Non-pigmented ciliary epithelial cell (primary cell): ENCODE measurements around the gene TSNAXIP1.
"Not testable (repeated sequence)": the region's sequence is repeated elsewhere in the genome, so short reads cannot be mapped to it uniquely, and the experiment has no call there.

ENCODE experiments used
- DNase-seq: peaks from one replicate; pipeline ENCODE4 v3.0.0-alpha.2; 2010; ENCODE audit warnings: low read depth

TSNAXIP1 gene

DNA sequence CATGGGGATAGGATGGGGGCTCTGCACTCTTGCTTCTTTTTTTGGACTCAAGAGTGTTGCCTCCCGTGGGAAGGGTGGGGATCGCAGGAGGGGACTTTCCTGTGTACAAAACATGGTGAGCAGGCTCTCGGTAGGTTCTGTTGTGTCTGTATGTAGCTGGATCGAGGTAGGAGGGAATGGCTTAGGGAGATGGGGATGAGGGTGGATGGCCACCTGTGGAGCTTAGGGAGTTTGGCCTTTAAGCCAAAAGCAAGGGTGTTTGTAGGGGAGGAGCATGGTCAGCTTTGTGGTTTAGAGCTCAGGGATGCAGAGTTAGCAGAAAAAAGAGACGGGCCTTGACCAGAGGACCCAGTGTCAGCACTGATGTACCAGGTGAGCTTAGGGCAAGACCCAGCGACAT lies 55.2 kb downstream of the TSNAXIP1 start:
- no peak for DNase-seq

DNA sequence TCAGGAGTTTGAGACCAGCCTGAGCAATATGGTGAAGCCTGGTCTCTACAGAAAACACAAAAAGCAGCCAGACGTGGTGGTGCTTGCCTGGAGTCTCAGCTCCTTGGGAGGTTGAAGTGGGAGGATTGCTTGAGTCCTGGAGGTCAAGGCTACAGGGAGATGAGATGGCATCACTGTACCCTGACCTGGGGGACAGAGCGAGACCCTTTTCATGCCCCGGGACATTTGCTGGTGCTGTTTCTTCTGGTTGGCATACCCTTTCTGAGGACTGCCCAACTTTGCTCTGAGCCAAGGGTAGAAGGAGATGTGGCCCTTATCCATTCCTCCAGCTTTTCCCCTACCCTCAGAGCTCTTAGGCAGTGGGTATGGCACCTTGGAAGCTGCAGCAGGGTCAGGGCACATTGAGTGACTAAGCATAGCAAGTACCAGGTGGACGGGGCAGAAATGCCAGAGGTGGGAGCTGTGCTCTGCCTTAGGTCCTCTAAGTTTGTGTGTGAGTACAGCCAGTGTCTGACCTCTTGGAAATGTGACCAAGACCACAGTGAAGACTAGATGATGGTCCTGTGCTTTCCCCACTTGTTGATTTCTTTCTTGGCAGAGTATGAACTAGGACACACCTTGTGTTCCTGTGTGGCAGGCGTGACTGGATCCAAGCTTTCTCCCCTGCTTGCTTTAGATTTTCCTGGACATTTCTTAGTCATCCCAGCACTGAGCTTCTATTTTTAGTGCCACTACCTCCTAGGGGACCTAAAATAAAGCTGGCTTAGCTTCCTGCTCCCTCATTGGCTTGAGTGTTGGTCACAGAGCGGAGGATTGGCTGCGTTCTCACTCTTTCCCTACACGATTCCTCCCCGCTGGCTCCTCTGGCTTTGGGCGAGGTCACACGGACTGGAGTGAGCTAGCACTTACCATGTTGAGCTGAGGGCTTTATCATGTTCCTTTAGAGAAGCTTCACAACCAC lies 56.2 kb downstream of the TSNAXIP1 start:
- DNase-seq: no peak

DNA sequence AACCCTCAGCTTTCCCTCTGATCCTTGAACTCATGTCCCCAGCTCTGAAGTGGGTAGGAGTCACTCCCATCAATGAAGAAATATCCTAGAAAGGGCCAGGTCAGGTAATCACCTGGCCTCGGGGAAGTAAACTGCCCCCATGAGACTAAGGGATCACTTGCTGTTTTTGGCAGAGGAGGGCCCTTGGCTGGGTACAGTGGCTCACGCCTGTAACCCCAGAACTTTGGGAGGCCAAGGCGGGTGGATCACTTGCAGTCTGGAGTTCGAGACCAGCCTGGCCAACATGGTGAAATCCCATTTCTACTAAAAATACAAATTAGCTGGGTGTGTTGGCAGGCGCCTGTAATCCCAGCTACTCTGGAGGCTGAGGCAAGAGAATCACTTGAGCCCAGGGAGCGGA lies 57.4 kb downstream of the TSNAXIP1 start:
- not testable (repeated sequence) for DNase-seq

DNA sequence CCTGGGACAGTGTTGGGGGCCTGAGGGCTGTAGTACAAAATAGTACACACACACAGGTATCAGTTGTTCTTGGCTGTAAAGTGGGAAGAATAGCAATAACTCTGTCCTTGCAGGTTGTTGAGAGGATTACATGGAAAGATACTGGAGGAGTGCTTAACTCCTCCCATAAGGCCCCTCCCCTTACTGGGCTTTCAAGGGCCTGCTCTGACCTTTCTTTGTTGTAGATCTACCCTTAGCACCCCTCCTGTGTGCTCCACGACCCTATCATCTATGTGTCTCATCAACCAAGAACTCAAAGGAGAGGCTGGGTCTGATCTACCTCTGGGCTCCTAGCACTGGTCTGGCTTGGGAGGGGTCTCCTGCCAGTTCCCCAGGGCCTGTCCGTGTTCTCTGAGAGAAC lies 57.9 kb downstream of the TSNAXIP1 start:
- DNase-seq: no peak

DNA sequence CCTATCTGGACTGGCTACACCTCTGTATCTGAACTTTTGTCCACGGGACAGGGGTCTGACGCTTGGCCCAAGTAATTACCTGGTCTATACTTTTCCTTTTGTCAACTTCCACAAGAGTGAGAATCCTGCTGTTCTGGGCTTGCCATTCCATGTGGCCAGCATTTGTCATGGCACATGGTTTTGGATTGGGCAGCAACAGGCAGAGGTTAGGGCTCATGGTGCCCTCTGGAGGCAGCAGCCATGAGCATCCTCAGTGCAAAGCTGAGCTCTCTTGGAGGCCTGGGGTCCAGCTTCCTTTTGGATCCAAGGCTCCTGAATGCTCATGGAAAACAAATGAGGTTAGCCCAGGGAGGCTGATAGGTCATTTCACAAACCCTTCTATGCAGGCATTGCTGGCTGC lies 58.6 kb downstream of the TSNAXIP1 start:
- no peak for DNase-seq

DNA sequence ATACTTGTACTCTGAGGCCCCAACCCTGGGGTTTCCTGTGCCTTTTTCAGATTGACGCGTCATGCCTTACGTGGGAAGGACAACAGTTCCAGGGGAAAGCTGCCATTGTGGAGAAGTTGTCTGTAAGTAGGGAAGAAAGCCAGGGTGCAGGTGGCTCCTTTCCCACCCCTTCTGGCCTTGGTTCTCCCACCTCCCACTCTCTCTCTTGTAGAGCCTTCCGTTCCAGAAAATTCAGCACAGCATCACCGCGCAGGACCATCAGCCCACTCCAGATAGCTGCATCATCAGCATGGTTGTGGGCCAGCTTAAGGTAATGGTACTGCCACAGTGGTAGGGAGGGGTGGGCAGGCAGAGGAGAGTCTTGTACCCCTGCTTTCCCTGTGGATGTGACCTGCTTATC lies 61.6 kb downstream of the TSNAXIP1 start:
- no peak for DNase-seq

DNA sequence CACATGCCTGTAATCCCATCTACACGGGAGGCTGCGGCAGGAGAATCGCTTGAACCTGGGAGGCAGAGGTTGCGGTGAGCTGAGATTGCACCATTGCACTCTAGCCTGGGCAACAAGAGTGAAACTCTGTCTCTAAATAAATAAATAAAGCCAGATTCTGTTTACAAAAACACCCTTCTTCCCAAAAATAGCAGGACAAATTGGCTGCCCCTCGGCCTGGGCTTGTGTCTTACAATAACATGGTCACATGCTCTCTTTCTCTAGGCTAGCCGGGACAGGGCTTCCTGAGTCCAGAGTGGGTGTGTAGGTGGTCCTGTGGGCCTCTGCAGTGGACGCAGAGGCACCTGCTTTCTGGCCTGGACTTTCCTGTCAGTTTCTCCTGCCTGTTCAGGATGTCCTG lies 63.0 kb downstream of the TSNAXIP1 start:
- DNase-seq: no peak

DNA sequence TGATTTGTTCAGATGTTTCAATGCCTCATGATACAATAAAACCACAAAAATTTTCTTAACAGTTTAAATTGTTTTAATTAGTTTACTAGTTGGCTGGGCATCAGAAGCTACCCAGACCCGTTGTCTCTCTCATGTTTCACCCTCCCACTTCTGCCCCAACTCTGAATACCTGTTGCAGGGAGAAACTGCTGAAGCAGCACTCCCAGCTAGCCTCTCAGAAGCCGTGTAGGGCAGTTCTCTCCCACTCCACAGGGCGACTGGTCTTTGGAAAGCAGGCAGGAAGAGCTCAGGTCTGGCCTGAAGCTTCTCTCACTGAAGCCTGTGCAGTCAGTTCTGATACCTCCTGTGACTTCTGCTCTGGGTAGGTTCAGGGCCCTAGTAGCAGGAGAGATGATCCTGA lies 64.6 kb downstream of the TSNAXIP1 start:
- DNase-seq: no peak

DNA sequence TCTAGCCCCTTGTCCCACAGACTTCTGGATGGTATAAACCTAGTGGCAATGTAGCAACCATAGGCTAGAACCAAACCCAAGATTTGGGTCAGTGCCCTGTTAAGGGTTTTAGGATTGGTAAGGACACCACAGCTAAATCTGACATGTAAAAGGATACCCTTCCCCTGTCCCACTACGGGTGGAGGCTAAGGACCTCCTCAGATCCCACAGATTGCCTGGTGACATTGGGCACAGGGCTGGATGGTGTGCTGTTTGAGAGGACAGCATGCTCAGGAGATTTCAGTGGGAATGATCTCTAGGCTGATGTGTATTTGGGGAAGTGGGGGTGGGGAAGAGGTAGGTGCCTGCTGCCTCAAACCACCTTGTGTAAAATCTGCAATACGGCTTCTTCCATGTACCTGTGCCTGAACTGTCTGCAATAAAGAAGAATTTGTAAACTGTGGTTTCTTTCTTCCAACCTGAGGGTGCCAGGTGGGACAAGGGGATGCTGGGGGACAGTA lies 65.5 kb downstream of the TSNAXIP1 start:
- DNase-seq: no peak

DNA sequence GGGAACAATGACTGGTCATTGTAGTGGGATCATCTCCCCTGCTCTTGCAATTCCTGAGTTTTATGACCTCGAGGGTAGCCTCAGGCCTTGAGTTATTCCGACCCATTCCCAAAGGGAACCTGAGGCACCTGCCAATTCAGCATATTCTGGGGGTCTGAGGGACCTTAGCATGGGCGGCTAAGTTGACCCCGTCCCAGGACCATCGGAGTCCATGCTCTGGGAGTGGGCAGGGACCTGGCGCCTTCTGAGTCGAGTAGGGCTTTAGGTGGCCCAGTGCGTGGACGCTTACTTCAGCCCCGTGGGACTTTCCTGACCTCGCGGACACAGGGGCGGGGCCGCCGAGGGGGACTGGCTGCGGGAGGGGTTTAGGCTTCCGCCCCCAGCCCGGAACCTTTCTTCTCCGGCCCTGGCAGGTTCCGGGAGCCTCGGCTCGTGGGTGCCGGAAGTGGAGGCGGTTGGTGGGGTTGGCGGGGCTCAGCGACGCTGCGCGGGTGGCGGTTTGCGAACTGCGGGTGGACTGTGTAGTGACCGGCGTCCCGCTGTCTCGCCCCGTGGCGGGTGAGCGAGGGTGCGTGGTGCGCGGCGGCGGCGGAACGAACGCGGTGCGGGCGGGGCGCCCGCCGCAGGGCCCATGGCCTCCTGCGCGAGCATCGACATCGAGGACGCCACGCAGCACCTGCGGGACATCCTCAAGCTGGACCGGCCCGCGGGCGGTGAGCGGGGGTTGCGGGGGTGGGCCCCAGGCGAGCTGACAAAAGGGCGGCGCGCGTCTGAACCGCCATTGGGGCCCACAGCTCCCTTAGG lies 66.1 kb downstream of the TSNAXIP1 start, which contains the start of gene EDC4:
Gene EDC4, plus strand, starts transcription at position 422 of the 804 bp plus-strand sequence. Its CDS starts 210 bp downstream, at position 632.
- peak; percentile 30 for DNase-seq

DNA sequence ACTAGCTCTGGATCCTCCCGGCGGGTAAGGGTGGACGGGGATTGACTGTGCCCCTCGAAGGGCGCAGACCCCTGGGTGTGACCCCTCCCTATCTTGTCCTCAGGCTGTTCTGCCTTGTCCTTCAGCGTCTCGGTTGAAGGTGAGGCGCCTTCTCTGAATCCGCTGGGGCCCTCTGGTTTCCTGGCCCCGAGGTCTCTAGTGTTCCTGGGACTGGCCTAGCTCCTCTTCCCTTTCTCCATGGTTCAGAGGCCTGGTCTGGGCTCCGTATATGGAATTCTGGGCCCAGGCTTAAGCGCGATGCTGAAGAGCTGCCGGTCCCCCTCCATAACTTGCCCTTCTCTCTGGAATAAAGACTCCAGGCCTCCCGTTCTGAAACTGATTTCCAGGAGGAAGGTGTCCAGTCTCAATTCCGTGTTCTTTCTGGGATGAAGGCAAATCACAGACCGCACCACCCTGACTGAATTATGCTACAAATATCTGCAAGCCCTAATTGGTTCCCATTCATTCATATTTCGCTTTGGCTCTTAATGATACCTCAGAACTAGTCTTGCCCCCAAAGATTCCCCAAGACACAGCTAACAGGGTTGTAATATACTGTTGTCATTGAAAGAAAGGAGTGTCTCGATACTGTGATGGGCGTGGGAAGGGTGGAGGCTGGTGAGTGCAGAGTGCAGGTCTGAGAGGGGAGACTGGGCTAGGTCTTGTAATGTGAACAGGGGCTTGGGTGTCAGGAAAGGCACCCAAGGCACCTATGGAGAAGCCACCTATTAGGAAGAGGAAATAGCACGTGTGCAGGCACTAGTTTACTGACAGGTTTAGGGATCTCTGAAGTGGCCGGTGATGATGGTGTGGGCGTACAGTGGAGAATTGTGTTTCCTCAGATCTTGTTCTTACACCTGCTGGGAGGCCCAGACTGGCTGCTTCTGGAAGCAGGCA lies 67.0 kb downstream of the TSNAXIP1 start:
- DNase-seq: no peak

DNA sequence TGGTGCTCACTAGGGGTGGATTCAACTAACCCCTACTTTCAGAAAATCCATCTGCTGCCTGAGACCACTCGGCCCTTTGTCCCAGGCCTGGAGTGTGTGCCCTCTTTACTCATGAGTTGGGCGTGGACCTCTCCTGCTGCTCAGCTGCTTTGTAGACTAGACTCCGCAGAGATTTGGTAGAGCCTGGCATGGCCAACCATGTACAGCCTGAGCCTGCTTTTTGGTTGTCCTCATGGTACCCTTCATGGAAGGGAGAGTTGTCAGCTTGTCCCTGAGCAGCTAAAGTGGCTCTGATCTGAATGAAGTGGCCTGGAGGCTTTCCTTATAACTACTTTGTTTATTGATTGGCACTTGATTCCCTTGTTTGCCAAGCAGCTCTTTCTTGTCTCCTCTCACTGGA lies 67.7 kb downstream of the TSNAXIP1 start:
- no peak for DNase-seq

DNA sequence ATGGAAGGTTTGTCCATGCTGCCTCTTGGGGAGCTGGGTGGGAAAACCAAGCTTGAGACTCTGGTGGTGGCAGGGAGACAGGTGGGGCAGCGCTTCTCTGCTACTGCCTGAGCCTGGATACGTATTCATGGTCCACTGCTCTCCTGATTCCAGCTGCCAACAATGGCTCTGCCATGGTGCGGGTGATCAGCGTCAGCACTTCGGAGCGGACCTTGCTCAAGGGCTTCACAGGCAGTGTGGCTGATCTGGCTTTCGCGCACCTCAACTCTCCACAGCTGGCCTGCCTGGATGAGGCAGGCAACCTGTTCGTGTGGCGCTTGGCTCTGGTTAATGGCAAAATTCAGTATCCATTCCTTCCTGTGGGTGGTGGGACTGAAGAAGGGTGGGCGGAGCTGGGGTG lies 70.4 kb downstream of the TSNAXIP1 start:
- DNase-seq: no peak
